NCI-H774 (cell line): ENCODE data around the gene PPP1R15B.
A peak's percentile ranks its signal among the peaks of the same experiment; 100 is the strongest.

Experiments
- DNase-seq: peaks from one replicate; lab custom pipeline; 2025; lab: John Stamatoyannopoulos, UW

The PPP1R15B gene

DNA sequence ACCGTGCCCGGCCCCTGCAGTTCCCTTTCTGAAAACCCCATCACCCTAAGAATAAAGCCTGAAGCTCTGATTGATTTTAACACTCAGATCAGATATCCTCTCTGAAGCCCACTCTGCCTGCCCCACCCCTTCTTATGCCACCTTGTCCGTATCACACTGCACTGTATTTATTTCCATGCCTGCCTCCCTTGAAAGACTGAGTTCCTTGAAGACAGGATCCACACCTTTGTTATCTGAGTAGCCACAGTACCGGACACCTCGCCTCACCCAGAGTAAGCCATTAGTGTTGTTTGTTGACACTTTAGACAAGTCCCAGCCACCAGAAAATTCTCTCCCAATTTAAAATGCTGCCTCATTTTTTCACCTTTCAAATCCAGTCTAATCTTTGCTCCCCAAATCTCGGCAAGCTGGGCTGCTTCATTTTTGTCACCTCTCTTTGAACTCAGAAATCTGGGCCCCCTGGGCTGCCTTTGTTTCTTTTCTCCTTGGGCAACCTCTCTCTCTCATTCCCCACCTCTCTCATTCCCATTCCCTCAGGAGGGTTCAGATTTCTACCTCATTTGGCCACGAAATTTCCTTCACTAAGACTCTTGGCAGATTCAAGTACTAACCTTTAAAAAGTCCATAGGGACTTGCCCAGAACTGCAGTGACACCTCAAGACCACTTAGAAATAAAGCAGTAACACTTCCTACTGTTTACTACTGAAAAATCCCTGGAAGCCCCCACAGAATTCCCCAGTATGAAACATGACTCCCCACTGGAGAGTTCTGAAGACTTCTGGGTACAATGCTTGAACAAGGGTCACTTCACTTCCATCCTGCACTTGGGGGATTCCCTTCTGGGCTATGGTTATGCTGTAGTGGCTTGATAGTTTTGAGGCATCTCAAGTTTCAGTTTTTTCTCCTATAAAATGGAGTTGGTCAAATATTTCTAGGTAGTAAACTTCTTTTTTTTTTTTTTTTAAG lies 8.7 kb upstream of the PPP1R15B start:
- DNase-seq: no peak

DNA sequence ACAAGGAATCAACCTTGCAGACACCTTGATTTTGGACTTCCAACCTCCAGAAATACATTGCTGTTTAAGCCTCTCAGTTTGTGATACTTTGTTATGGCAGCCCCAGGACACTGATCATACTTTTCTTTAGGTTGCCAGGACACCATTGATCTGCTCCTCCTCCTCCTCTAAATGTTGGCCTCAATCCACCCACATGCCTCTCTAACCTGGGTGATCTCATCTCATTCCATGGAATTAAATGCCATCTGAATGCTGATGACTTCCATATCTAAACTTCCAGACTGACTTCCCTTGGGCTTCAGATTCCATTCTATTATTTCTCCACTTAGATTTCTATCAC lies 7.4 kb upstream of the PPP1R15B start:
- DNase-seq: no peak

DNA sequence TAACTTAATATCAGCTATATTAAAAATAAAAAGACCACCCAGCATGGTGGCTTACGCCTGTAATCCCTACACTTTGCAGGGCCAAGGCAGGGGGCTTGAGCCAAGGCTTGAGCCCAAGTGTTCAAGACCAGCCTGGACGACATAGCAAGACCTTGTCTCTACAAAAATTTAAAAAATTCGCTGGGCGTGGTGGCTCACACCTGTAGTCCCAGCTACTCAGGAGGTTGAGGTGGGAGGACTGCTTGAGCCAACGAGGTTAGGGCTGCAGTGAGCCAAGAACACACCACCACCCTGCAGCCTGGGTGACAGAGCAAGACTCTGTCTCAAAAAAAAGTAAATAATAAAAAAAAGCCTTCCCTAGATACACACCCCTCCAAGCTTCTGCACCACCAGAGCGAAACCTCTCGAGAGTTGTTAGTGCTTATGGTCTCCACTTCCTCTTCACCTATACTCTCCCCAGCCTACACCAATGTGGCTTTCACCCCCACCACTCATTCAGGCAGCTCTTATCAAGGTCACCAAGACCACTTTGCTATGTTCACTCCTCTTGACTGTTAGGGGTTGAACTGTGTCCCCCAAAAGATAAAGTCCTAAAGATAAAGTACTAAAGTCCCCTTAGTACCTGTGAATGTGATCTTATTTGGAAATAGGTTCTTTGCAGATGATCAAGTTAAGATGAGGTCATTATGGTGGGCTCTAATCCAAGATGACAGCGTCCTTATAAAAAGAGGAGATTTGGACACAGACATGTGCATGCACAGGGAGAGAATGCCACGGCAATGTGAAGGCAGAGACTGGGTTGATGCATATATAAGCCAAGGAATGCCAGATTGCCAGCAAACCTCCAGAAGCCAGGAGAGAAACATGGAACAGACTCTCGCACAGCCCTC lies 6.8 kb upstream of the PPP1R15B start:
- no peak for DNase-seq

DNA sequence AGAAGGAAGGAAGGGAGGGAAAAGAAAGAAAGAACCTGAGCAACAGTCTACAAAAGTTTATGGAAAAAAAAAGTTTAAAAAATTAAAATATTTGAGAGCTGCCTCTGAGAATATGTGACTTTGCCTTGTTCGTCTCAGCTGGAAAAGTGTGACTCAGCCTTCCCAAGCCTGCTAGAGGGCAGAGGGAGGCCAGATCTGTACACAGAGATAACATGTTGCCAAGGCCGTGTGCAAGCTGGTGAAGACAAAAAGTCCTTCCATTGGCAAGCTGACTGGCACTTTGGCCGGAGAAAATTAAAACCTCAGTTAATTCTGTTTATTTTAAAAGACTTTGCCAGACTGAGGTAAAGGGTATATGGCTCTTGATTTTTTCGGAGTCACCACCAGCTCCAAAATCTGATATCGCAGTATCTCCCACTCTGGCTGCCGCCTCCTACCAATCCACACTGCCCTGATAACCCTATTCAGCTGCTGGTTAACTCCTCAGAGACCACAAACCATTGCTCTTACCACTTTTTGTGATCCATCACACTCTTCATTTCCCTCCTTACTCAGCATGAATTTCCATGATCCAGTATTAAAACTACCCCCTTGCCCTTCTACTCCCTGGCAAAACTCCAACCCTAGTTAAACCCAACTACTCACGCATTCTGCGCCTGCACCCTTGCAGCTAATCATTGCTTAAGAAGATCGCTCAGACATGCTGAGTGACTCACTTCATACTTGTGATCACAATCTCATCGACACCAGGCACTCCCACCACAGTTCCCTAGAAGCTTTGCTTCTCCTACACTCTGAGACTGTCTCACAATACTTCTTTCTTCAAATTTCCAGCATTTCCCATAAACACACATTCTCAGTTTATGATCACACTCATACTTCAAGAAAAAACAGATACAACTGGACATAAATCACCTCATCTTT lies 5.7 kb upstream of the PPP1R15B start:
- no peak for DNase-seq

GRCh38 chr1:204416589-204417073 lies 5.0 kb upstream of the PPP1R15B start:
- DNase-seq: no peak

GRCh38 chr1:204415351-204415750 lies 3.7 kb upstream of the PPP1R15B start:
- no peak for DNase-seq

GRCh38 chr1:204414016-204414415 lies 2.4 kb upstream of the PPP1R15B start:
- no peak for DNase-seq

- no peak for DNase-seq
Observed at GRCh38 chr1:204413170-204413535, 1.5 kb upstream of the PPP1R15B start.

DNA sequence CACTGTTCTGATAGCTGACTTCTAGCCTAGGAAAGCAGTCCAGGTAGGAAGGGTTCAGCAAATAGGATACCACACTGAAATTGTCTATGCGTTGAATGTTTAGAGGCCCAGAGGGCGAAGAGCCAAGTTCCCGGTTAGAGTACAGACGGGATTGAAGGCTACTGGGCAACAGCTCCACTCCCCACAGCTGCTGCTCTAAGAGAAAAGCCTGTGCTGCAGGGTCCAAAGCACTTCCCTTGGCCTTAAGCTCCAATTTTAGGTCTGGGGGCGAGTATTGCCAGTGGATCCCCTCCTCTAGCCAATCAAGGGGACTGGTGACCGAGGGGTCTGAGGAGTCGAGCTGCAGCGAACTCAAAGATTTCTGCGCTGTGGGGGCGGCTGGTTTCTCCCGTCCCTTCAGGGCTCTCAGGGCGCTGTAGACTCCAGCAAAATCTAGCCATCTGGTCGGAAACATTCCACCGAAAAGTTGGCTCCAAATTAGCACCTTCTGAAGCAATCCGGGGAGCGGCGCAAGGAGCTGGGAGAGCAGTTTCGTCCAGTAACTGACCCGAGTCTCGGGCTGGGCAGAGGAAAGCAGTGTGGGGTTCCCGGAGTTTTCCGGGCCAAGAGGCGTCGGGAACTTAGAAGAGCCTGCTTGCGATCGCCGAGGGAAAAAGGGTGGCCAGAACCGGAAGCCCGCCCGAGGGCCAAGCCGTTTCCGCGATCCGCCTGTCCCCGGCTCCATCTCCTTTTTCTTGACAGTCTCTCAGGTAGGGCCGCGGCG lies 748 bp downstream of the PPP1R15B start:
- peak; percentile 26 for DNase-seq

DNA sequence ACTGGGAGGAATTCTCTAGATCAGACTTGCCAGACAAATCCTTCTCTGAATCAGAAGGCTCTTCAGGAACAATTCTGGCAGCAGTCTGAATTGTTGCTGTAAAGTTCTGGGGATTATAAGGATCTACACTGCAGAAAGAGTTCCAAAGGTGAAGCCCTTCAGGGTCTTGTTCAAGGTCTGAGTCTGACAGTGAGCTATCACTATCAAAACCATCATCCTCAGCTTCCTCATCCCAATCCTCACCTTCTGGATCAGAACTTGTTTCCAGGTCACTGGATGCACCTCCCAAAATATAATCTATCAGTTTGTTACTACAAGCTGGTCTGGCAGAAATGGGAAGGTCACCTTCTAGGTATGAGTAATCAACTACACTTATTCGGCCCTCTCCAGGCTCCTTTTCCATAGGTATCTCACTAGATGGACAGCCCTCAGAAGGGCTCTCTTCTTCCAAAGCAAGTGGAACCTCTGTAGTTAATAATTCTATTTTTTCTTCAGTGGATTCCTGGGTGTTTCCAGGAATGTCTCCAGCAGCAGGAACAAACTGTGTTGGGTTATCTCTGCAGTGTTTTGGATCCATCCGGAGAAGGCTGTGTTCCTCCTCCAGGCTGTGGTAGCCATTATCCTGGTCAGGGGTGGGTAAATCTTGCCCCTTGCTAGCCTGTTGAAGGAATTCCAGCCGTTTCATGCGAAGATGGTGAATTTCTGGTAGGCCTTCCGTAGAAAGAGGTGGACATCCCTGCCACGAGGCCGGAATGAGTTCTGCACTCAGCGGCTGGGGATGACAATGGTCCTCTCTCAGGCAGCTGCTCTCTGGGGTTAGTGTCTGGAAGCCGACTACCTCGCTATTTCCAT lies 1.6 kb downstream of the PPP1R15B start:
- no peak for DNase-seq

DNA sequence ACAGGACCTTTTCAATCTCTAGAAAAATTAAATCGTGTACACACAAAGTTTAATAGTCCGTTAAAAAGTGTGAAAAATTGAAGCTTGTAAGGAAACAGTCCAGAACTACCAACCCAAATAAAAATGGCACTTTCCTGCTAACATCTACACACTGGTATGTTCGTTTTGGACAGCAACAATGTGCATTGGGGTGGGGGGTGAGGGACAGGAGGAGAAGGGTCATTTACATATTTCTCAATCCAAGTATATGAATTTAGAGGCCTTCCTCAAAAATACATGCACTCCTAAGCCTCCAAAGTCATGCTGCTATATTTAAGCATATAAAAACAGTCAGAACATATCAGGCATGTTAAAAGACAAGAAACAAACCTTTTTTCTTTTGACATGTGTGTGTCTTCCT lies 2.5 kb downstream of the PPP1R15B start:
- no peak for DNase-seq

GRCh38 chr1:204408602-204409001 lies 3.0 kb downstream of the PPP1R15B start:
- no peak for DNase-seq

DNA sequence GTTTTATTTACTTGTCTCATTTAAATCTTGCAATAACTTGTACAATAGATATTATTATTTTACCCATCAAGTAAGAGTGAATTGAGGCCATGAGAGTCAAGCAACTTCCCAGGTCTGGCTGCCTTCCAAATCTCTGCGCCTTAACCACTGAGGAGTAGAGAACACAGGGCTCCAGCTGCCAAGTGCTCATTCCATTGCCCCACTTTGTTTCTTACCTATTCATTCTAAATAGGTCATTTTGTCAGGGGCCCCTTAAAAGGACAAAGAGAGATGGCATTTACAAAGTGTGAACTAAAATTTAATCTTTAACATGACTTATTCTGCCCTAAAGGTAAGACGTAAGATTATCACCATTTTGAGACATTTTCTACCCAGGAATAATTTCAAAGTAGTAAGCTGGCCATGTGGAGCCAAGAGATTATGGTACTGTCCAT lies 3.5 kb downstream of the PPP1R15B start:
- no peak for DNase-seq

DNA sequence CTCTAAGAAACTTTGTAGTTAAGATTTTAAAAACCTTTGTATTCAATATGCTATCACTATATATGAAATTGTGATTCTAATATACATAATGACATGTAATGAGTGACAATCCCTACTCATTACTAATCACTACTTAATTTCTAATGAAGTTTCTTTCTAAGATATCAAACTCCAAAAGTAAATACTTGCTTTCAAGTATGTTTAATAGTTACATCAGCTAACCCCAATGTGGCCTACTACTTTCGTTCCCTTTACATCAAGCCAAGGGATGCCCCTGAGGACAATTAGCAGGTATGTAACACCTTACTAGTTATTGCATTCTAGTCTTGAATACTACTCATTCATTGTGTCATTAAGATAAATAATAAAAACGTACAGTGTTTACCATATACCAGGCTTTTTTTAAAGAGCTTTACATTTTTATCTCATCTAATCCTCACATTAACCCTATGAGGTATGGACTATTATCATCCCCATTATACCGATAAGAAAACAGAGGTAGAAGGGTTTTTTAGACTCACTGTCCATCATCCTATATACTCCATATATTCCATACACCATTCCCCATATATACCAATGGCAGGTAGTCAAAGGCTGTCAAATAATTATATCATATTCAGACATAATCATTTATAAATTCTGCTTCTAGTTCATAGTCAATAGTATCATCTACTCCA lies 4.2 kb downstream of the PPP1R15B start:
- no peak for DNase-seq

- DNase-seq: no peak
Observed at GRCh38 chr1:204406621-204407020, 5.0 kb downstream of the PPP1R15B start.

- no peak for DNase-seq
Observed at GRCh38 chr1:204405988-204406387, 5.6 kb downstream of the PPP1R15B start.

DNA sequence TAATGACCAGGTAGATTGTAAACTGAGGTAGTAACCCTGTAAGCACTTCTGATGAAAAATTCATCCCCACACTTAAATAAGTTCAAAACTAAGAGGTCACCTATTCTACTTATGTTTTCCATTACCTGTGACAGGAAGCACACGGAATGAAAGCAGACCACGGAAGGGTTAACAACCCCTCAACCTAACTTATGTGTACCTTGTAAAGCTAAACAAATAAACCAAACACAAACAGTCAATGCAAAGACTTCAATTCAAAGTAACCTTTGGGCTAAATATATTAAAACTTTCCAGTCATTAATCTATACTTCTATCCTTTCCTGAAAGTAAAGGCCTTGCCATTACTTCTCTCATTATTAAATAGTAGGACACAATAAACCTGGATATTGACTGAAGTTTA lies 7.0 kb downstream of the PPP1R15B start:
- no peak for DNase-seq

GRCh38 chr1:204402391-204402790 lies 9.2 kb downstream of the PPP1R15B start:
- no peak for DNase-seq

DNA sequence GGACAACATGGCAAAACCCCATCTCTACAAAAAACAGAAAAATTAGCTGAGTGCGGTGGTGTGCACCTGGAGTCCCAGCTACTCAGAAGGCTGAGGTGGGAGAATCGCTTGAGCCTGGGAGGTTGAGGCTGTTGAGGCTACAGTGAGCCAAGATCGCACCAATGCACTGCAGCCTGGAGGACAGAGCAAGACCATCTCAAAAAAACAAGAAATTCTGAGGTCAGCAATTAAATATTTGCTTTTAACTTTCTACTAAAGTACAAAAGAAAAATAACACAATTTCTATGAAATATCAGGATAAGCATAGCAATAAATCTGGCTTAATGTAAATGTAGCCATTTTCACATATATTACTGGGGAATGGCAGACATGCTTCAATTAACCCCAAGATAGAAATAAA lies 9.9 kb downstream of the PPP1R15B start:
- no peak for DNase-seq
